Measurements from ENCODE around the gene CHMP4B. TPM values are rescaled to one million over a fixed set of nuclear protein-coding genes. Genes with fewer than 3 reads are reported as not detected.
A peak's percentile ranks its signal among the peaks of the same experiment; 100 is the strongest.

The CHMP4B gene
- total RNA-seq, 1 experiment from 2014 or later, result 31.8 TPM

- no peak for DNase-seq
- no peaks in the 10 kb centered on the region for H3K36me3 ChIP-seq (replicated peaks; ENCODE audit: control insufficient read depth, insufficient read depth, low read length)
- H3K4me3 ChIP-seq (ENCODE audit: insufficient read depth, low read depth, low read length), result no peak overlapping the region
Observed at GRCh38 chr20:33821270-33821836, 10.2 kb downstream of the CHMP4B start.

GRCh38 chr20:33822423-33822822, 11.3 kb downstream of the CHMP4B start:
- DNase-seq, result no peak

More at GRCh38 chr20:33821270-33821836, 10.2 kb downstream of the CHMP4B start:
- no peaks in the 10 kb centered on the region for H3K27me3 ChIP-seq (ENCODE audit: control insufficient read depth, insufficient read depth, low read length)

GRCh38 chr20:33822991-33823390, 11.8 kb downstream of the CHMP4B start:
- Histone ChIP-seq H3K36me3 (replicated peaks; ENCODE audit: control insufficient read depth, insufficient read depth, low read length) (no peaks in the 10 kb centered on the region), H3K4me3 (ENCODE audit: insufficient read depth, low read depth, low read length) (no peak overlapping the region), H3K27me3 (ENCODE audit: control insufficient read depth, insufficient read depth, low read length) (no peaks in the 10 kb centered on the region)
- no peak for DNase-seq

More at GRCh38 chr20:33822423-33822822, 11.3 kb downstream of the CHMP4B start:
- Histone ChIP-seq H3K4me3 (ENCODE audit: insufficient read depth, low read depth, low read length) (no peak overlapping the region), H3K36me3 (replicated peaks; ENCODE audit: control insufficient read depth, insufficient read depth, low read length) (no peaks in the 10 kb centered on the region), H3K27me3 (ENCODE audit: control insufficient read depth, insufficient read depth, low read length) (no peaks in the 10 kb centered on the region)

GRCh38 chr20:33824852-33825251, 13.7 kb downstream of the CHMP4B start:
- Histone ChIP-seq H3K36me3 (replicated peaks; ENCODE audit: control insufficient read depth, insufficient read depth, low read length) (no peaks in the 10 kb centered on the region), H3K27me3 (ENCODE audit: control insufficient read depth, insufficient read depth, low read length) (no peaks in the 10 kb centered on the region), H3K4me3 (ENCODE audit: insufficient read depth, low read depth, low read length) (no peak overlapping the region)
- DNase-seq, result no peak

- H3K27me3 ChIP-seq (ENCODE audit: control insufficient read depth, insufficient read depth, low read length), result no peaks in the 10 kb centered on the region
- no peak overlapping the region for H3K4me3 ChIP-seq (ENCODE audit: insufficient read depth, low read depth, low read length)
- H3K36me3 ChIP-seq (replicated peaks; ENCODE audit: control insufficient read depth, insufficient read depth, low read length), result no peaks in the 10 kb centered on the region
- no peak for DNase-seq
Observed at GRCh38 chr20:33825340-33826269, 14.5 kb downstream of the CHMP4B start.

GRCh38 chr20:33826270-33826897, 15.2 kb downstream of the CHMP4B start:
- peak; percentile 58 for DNase-seq
- Histone ChIP-seq H3K36me3 (replicated peaks; ENCODE audit: control insufficient read depth, insufficient read depth, low read length) (no peaks in the 10 kb centered on the region), H3K4me3 (ENCODE audit: insufficient read depth, low read depth, low read length) (no peak overlapping the region)

GRCh38 chr20:33827109-33827508, 16.0 kb downstream of the CHMP4B start:
- no peaks in the 10 kb centered on the region for H3K27me3 ChIP-seq (ENCODE audit: control insufficient read depth, insufficient read depth, low read length)
- no peak for DNase-seq
- H3K36me3 ChIP-seq (replicated peaks; ENCODE audit: control insufficient read depth, insufficient read depth, low read length), result no peaks in the 10 kb centered on the region
- no peak overlapping the region for H3K4me3 ChIP-seq (ENCODE audit: insufficient read depth, low read depth, low read length)

More at GRCh38 chr20:33826270-33826897, 15.2 kb downstream of the CHMP4B start:
- H3K27me3 ChIP-seq (ENCODE audit: control insufficient read depth, insufficient read depth, low read length), result no peaks in the 10 kb centered on the region

GRCh38 chr20:33827634-33828325, 16.6 kb downstream of the CHMP4B start:
- Histone ChIP-seq H3K4me3 (ENCODE audit: insufficient read depth, low read depth, low read length) (no peak overlapping the region), H3K36me3 (replicated peaks; ENCODE audit: control insufficient read depth, insufficient read depth, low read length) (no peaks in the 10 kb centered on the region), H3K27me3 (ENCODE audit: control insufficient read depth, insufficient read depth, low read length) (no peaks in the 10 kb centered on the region)
- DNase-seq, result no peak

GRCh38 chr20:33828326-33828844, 17.2 kb downstream of the CHMP4B start:
- no peak overlapping the region for H3K4me3 ChIP-seq (ENCODE audit: insufficient read depth, low read depth, low read length)
- no peak for DNase-seq

GRCh38 chr20:33828967-33829560, 17.9 kb downstream of the CHMP4B start:
- no peak for DNase-seq
- Histone ChIP-seq H3K27me3 (ENCODE audit: control insufficient read depth, insufficient read depth, low read length) (no peaks in the 10 kb centered on the region), H3K36me3 (replicated peaks; ENCODE audit: control insufficient read depth, insufficient read depth, low read length) (no peaks in the 10 kb centered on the region), H3K4me3 (ENCODE audit: insufficient read depth, low read depth, low read length) (no peak overlapping the region)

More at GRCh38 chr20:33828326-33828844, 17.2 kb downstream of the CHMP4B start:
- Histone ChIP-seq H3K36me3 (replicated peaks; ENCODE audit: control insufficient read depth, insufficient read depth, low read length) (no peaks in the 10 kb centered on the region), H3K27me3 (ENCODE audit: control insufficient read depth, insufficient read depth, low read length) (no peaks in the 10 kb centered on the region)

GRCh38 chr20:33829636-33830035, 18.5 kb downstream of the CHMP4B start:
- DNase-seq, result no peak
- Histone ChIP-seq H3K27me3 (ENCODE audit: control insufficient read depth, insufficient read depth, low read length) (no peaks in the 10 kb centered on the region), H3K36me3 (replicated peaks; ENCODE audit: control insufficient read depth, insufficient read depth, low read length) (no peaks in the 10 kb centered on the region), H3K4me3 (ENCODE audit: insufficient read depth, low read depth, low read length) (no peak overlapping the region)

- no peaks in the 10 kb centered on the region for H3K36me3 ChIP-seq (replicated peaks; ENCODE audit: control insufficient read depth, insufficient read depth, low read length)
- no peaks in the 10 kb centered on the region for H3K27me3 ChIP-seq (ENCODE audit: control insufficient read depth, insufficient read depth, low read length)
- no peak for DNase-seq
- no peak overlapping the region for H3K4me3 ChIP-seq (ENCODE audit: insufficient read depth, low read depth, low read length)
Observed at GRCh38 chr20:33830371-33830770, 19.2 kb downstream of the CHMP4B start.

- Histone ChIP-seq H3K4me3 (ENCODE audit: insufficient read depth, low read depth, low read length) (no peak overlapping the region), H3K36me3 (replicated peaks; ENCODE audit: control insufficient read depth, insufficient read depth, low read length) (no peaks in the 10 kb centered on the region), H3K27me3 (ENCODE audit: control insufficient read depth, insufficient read depth, low read length) (no peaks in the 10 kb centered on the region)
- DNase-seq, result no peak
Observed at GRCh38 chr20:33832103-33832804, 21.1 kb downstream of the CHMP4B start.

Measured in H7 (cell line).